Measurements from ENCODE around the gene USP47.

DNA sequence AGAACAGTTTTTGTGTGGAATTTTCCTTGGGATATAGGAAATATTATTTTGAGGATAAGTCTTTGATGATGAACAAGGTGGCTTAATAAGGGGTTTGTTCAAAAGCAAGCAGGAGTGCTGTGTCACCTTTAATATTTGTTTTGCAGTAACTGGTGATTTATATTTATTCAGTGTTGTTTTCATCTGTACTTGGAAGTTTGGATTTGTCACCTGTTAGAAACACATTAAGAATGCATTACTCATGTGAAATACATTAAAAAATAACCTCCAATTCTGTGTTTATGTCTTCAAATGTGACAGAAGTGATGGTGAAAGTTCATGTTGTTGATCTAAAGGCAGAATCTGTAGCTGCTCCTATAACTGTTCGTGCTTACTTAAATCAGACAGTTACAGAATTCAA is 96.2 kb downstream of the USP47 start:
- TF ChIP-seq, protein P1, sequence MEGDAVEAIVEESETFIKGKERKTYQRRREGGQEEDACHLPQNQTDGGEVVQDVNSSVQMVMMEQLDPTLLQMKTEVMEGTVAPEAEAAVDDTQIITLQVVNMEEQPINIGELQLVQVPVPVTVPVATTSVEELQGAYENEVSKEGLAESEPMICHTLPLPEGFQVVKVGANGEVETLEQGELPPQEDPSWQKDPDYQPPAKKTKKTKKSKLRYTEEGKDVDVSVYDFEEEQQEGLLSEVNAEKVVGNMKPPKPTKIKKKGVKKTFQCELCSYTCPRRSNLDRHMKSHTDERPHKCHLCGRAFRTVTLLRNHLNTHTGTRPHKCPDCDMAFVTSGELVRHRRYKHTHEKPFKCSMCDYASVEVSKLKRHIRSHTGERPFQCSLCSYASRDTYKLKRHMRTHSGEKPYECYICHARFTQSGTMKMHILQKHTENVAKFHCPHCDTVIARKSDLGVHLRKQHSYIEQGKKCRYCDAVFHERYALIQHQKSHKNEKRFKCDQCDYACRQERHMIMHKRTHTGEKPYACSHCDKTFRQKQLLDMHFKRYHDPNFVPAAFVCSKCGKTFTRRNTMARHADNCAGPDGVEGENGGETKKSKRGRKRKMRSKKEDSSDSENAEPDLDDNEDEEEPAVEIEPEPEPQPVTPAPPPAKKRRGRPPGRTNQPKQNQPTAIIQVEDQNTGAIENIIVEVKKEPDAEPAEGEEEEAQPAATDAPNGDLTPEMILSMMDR (conservative IDR thresholded peaks at IDR 0.05), result no peak
- TF ChIP-seq ZFX (IDR thresholded peaks at IDR 0.05), result no peak
